GM13977 (cell line): ENCODE measurements around the gene GPR26.

Source experiments
- DNase-seq: peaks from one replicate; pipeline ENCODE4 v3.0.0; 2012; ENCODE audit warnings: low spot score
- in situ Hi-C: fragments of 300-500 bp; cut with MboI; formaldehyde crosslinking; loops from one replicate; pipeline ENCODE4 v1.12.0; 2022; ENCODE audit warnings: low sequenced_read_pairs, low pct_unique_long_range_greater_than_20kb, mixed read lengths, inconsistent platforms; ENCODE audit not compliant: unreplicated experiment
- TF ChIP-seq, protein P1 (sequence below): IDR thresholded peaks from 2 replicates; pipeline ENCODE4 v1.5.1; 2012; ENCODE audit warnings: mild to moderate bottlenecking, control low read depth; ENCODE audit not compliant: insufficient read depth; ENCODE audit errors: extremely low read depth, missing control alignments

The GPR26 gene

DNA sequence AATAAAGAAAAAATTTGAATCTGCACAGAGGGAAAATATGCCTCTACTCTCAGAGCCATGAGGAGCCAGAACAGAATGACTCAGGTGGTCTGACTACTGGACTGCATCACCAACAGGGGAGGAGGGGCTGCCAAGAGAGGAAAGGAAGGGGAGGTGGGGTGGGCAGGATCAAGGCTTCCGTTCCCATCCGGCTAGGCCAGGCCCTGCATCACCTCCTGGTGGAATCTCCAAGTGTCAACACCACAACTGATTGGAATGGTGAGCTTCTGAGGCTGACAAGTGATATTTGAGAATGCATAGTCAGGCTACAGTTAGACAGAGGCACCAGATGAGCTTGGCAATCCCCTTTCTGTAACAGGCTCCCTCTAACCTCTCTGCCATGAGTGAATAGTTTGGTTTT lies 10.4 kb upstream of the GPR26 start:
- in situ Hi-C loops = no loop called here
- no peak for DNase-seq
- TF ChIP-seq, protein P1, sequence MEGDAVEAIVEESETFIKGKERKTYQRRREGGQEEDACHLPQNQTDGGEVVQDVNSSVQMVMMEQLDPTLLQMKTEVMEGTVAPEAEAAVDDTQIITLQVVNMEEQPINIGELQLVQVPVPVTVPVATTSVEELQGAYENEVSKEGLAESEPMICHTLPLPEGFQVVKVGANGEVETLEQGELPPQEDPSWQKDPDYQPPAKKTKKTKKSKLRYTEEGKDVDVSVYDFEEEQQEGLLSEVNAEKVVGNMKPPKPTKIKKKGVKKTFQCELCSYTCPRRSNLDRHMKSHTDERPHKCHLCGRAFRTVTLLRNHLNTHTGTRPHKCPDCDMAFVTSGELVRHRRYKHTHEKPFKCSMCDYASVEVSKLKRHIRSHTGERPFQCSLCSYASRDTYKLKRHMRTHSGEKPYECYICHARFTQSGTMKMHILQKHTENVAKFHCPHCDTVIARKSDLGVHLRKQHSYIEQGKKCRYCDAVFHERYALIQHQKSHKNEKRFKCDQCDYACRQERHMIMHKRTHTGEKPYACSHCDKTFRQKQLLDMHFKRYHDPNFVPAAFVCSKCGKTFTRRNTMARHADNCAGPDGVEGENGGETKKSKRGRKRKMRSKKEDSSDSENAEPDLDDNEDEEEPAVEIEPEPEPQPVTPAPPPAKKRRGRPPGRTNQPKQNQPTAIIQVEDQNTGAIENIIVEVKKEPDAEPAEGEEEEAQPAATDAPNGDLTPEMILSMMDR = no peak

DNA sequence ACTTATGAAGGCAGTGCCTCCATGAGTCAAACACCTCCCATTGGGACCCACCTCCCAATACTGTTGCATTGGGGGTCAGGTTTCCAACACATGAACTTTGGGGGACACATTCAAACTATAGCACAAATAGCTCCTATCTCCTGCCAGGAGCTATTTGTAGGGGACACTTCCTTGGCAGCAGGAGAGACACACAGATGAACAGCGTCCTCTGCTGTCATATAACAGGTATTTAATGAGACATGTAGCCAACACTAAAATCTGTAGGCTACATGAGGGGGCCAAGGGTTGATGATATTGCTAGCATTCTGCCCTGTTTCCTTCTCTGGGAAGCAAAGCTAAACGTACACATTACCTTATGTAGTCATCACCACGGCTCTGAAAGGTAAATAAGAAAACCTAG lies 2.6 kb upstream of the GPR26 start:
- in situ Hi-C loops = no loop called here
- no peak for DNase-seq
- TF ChIP-seq, protein P1 = no peak

DNA sequence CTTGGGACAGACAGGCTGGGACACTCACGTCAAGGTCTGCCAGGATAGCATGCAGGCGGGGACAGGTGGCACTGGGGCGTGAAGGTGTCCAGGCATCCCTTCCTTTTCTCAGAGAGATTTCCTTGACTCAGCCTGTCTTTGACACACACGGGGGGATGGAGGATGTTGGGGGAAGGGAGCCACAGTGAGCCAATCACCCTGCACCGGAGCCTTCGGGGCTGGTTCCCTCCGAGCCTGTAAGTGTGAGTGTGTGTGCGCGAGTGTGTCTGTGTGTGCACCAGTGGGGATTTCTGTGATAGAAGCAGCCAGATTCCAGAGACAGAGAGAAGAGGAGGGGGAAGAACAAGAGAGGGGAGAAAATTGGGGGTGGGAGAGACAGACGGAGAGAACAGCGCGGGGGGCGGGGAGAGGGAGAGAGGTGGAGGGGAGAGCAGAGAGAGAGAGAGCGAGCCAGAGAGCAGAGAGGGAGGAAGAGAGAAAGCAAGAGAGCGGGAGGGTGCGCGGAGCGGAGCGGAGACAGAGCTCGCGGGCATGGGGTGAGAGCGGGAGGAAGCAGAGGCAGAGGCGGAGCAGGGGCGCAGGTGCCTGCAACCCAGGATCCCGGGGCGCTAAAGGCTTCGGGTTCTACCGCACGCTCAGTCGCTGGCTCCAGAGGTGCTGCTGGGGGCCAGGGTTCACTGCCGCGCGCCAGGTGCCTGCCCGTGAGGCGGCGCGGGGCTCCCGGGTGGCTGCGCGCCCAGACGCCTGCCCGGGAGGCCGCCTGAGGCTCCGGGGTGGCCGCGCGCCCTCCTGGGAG lies 466 bp upstream of the GPR26 start:
- in situ Hi-C loops = no loop called here
- TF ChIP-seq, protein P1 = no peak
- DNase-seq = no peak

DNA sequence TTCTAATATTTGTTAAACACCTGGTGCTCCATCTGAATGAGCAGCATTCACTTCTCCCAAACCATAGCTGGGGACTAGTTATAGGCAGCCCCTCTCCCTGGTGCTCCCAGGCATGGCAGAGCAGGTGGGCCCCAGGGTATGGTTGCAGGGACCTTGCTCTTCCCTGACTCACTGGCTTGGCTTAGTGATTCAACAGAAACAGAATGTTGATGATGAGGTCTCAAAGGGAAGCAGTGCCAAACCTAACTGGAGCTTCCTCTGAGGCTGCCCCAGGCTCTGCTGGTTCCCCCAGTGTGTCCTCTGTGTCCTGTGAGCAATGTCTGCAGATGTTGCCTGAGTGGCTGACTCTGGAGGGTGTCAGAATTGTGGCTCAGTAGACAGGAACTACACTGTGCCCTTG lies 3.7 kb downstream of the GPR26 start:
- TF ChIP-seq, protein P1 = no peak
- in situ Hi-C loops = no loop called here
- no peak for DNase-seq

DNA sequence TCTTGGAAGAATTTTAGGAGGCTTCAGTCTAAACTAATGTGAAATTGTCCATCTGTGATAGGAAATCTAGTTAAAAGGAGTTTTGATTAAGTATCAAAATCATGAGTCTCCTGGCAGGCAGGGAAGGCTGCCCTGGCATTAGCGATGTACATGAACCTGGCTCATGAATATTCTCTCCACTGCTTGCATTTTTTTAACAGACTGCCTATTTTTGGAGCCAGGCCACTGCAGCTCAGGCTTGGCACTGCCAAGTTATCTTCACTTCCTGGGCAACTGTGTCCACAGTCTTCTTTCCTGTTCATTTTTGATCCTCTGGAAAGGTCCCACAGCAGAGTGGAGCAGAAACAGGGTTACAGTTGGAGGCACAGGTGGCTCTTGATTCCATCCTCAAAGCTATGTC lies 7.0 kb downstream of the GPR26 start:
- TF ChIP-seq, protein P1 = no peak
- DNase-seq = no peak
- in situ Hi-C loops = no loop called here

DNA sequence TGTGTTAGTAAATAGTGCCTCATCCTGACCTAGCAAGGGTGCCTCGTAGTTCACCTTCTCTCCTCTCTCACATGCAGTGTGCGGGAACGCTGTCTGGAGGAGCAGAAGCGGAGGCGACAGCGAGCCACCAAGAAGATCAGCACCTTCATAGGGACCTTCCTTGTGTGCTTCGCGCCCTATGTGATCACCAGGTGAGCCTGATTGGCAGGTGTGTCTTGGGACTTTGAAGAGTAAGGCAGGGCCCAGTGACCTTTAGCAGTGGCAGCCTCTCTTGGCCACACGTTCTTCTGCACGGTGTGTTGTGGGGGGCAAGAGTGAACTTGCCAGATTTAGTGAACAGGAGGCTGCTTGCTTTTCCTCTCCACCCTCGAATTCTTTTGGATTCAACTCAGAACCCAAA lies 8.6 kb downstream of the GPR26 start:
- TF ChIP-seq, protein P1 = no peak
- in situ Hi-C loops = no loop called here
- DNase-seq = no peak

DNA sequence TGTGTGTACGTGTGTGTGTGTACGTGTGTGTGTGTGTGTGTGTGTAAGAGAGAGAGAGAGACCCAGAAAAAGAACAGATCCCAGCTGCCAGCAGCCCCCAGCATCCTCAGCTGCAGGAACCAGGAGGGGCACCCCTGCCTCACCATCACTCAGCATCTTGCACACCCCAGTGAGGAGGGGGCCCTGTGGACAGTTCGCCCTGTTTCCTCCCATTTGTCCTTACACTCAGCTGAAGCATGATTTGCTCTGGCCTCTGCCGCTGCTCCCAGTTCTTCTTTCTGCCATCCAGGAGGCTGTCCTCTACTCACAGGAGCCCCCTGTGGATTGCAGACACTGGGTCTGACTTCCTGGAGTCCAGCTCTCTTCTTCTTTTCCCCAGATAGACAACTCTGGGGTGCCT lies 9.7 kb downstream of the GPR26 start:
- in situ Hi-C loops = no loop called here
- DNase-seq = no peak

More for the DNA sequence above, 9.7 kb downstream of the GPR26 start:
- TF ChIP-seq, protein P1 = no peak
